ENCODE results near the gene PLS3.

- TF ChIP-seq CTCF (IDR thresholded peaks at IDR 0.05) (no peak), POLR2A (IDR thresholded peaks at IDR 0.05) (no peak)
Observed at GRCh38 chrX:115583496-115584004, 22.6 kb downstream of the PLS3 start.

Measured in lower leg skin (tissue), 3 donors.